HEK293 (cell line): ENCODE measurements around the gene GPR158.

Experiments
- CTCF ChIA-PET: fragments of 350-600 bp; formaldehyde crosslinking; extraction: SDS; loops from one replicate; lab custom pipeline; 2021; ENCODE audit warnings: antibody characterized with exemption; lab: Yijun Ruan, JAX
- POLR2A ChIA-PET: fragments of 300-600 bp; formaldehyde crosslinking; extraction: SDS; loops from one replicate; lab custom pipeline; 2020; ENCODE audit warnings: antibody characterized with exemption, inconsistent platforms; lab: Yijun Ruan, JAX
- H3K27ac ChIP-seq: fragments of 200-500 bp; sonication (Bioruptor generic); 2 replicates; pipeline ENCODE4 v1.5.1; 2014; ENCODE audit warnings: low read depth, low read length, control low read depth, inconsistent platforms; ENCODE audit errors: extremely low read depth
- H3K36me3 ChIP-seq, 2 experiments: fragments of 200-500 bp in 1 of 2; sonication (Bioruptor generic) in 1 of 2; 1 replicate in 1 of 2; 2 replicates in 1 of 2; pipeline ENCODE4 v1.5.1; 2014 to 2017; ENCODE audit warnings: inconsistent platforms in 2 of 2, low read length in 2 of 2; ENCODE audit not compliant: control insufficient read depth in 2 of 2, insufficient read depth in 1 of 2
- H3K4me1 ChIP-seq: fragments of 200-500 bp; sonication (Bioruptor generic); 2 replicates; pipeline ENCODE4 v1.5.1; 2014; ENCODE audit warnings: mild to moderate bottlenecking, low read length, inconsistent platforms; ENCODE audit not compliant: control insufficient read depth, insufficient read depth
- H3K4me3 ChIP-seq: 2 replicates; pipeline ENCODE4 v1.5.1; 2011; ENCODE audit warnings: low read depth, mild to moderate bottlenecking, control low read depth, low read length, moderate library complexity
- H3K9me3 ChIP-seq: fragments of 200-500 bp; sonication (Bioruptor generic); 2 replicates; pipeline ENCODE4 v1.5.1; 2014; ENCODE audit warnings: low read depth, low read length, inconsistent platforms; ENCODE audit not compliant: control insufficient read depth, insufficient read depth
- BCL11A ChIP-seq: fragments of 450-650 bp; formaldehyde crosslinking; IDR thresholded peaks from 2 replicates; pipeline ENCODE4 v1.5.1; 2016; ENCODE audit warnings: low read depth, missing biosample characterization, missing genetic modification characterization
- FEZF1 ChIP-seq: fragments of 450-650 bp; formaldehyde crosslinking; IDR thresholded peaks from 2 replicates; pipeline ENCODE4 v1.5.1; 2016; ENCODE audit warnings: missing biosample characterization, missing genetic modification characterization
- HOXD13 ChIP-seq: sonication (generic); formaldehyde crosslinking; IDR thresholded peaks from 2 replicates; pipeline ENCODE4 v1.8.0; 2022; ENCODE audit warnings: missing genetic modification reagents, borderline replicate concordance
- KLF7 ChIP-seq: fragments of 450-650 bp; formaldehyde crosslinking; IDR thresholded peaks from 2 replicates; pipeline ENCODE4 v1.5.1; 2016; ENCODE audit warnings: missing biosample characterization, missing genetic modification characterization, borderline replicate concordance
- MZF1 ChIP-seq: fragments of 450-650 bp; formaldehyde crosslinking; IDR thresholded peaks from 2 replicates; pipeline ENCODE4 v1.5.1; 2017; ENCODE audit warnings: missing biosample characterization, missing genetic modification characterization, borderline replicate concordance
- PBX3 ChIP-seq: sonication (generic); formaldehyde crosslinking; IDR thresholded peaks from 2 replicates; pipeline ENCODE4 v1.8.1; 2022; ENCODE audit warnings: mild to moderate bottlenecking, moderate library complexity, missing genetic modification reagents
- SALL2 ChIP-seq: fragments of 450-650 bp; formaldehyde crosslinking; IDR thresholded peaks from 2 replicates; pipeline ENCODE4 v1.5.0; 2017; ENCODE audit warnings: missing biosample characterization, mild to moderate bottlenecking, missing genetic modification characterization, borderline replicate concordance
- SP2 ChIP-seq: fragments of 450-650 bp; formaldehyde crosslinking; IDR thresholded peaks from 2 replicates; pipeline ENCODE4 v1.5.1; 2016; ENCODE audit warnings: missing biosample characterization, missing genetic modification characterization
- YY1 ChIP-seq: fragments of 450-650 bp; formaldehyde crosslinking; IDR thresholded peaks from 2 replicates; pipeline ENCODE4 v1.5.1; 2018; ENCODE audit warnings: missing biosample characterization, missing genetic modification characterization
- ZNF157 ChIP-seq: fragments of 450-650 bp; formaldehyde crosslinking; IDR thresholded peaks from 2 replicates; pipeline ENCODE4 v1.5.1; 2016; ENCODE audit warnings: missing biosample characterization, missing genetic modification characterization
- ZNF19 ChIP-seq: fragments of 450-650 bp; formaldehyde crosslinking; IDR thresholded peaks from 2 replicates; pipeline ENCODE4; 2016; ENCODE audit warnings: missing biosample characterization, missing genetic modification characterization, low read depth
- ZNF202 ChIP-seq: fragments of 450-650 bp; formaldehyde crosslinking; IDR thresholded peaks from 2 replicates; pipeline ENCODE4 v1.5.1; 2016; ENCODE audit warnings: missing biosample characterization, missing genetic modification characterization, borderline replicate concordance
- ZNF394 ChIP-seq: fragments of 450-650 bp; formaldehyde crosslinking; IDR thresholded peaks from 2 replicates; pipeline ENCODE4 v1.5.1; 2016; ENCODE audit warnings: missing biosample characterization, missing genetic modification characterization, mild to moderate bottlenecking, moderate library complexity, borderline replicate concordance
- ZNF473 ChIP-seq: fragments of 450-650 bp; formaldehyde crosslinking; IDR thresholded peaks from 2 replicates; pipeline ENCODE4 v1.5.1; 2017; ENCODE audit warnings: missing biosample characterization, missing genetic modification characterization
- ZNF529 ChIP-seq: fragments of 450-650 bp; formaldehyde crosslinking; IDR thresholded peaks from 2 replicates; pipeline ENCODE4 v1.5.1; 2017; ENCODE audit warnings: missing genetic modification characterization, missing biosample characterization; ENCODE audit not compliant: insufficient replicate concordance
- ZNF544 ChIP-seq: fragments of 450-650 bp; formaldehyde crosslinking; IDR thresholded peaks from 2 replicates; pipeline ENCODE4 v1.5.0; 2017; ENCODE audit warnings: missing biosample characterization, missing genetic modification characterization
- ZNF548 ChIP-seq: fragments of 450-650 bp; formaldehyde crosslinking; IDR thresholded peaks from 2 replicates; pipeline ENCODE4 v1.5.1; 2016; ENCODE audit warnings: missing biosample characterization, missing genetic modification characterization
- ZNF561 ChIP-seq: fragments of 450-650 bp; IDR thresholded peaks from 2 replicates; pipeline ENCODE4 v1.5.1; 2018; ENCODE audit warnings: missing biosample characterization, missing genetic modification characterization, borderline replicate concordance
- ZNF621 ChIP-seq: fragments of 450-650 bp; formaldehyde crosslinking; IDR thresholded peaks from 2 replicates; pipeline ENCODE4 v1.5.1; 2017; ENCODE audit warnings: missing biosample characterization, missing genetic modification characterization
- ZNF654 ChIP-seq: fragments of 450-650 bp; formaldehyde crosslinking; IDR thresholded peaks from 2 replicates; pipeline ENCODE4 v1.5.1; 2016; ENCODE audit warnings: low read depth, missing biosample characterization, missing genetic modification characterization
- ZNF776 ChIP-seq: fragments of 450-650 bp; formaldehyde crosslinking; IDR thresholded peaks from 2 replicates; pipeline ENCODE4 v1.5.0; 2017; ENCODE audit warnings: missing biosample characterization, missing genetic modification characterization, borderline replicate concordance
- ZNF785 ChIP-seq: fragments of 450-650 bp; formaldehyde crosslinking; IDR thresholded peaks from 2 replicates; pipeline ENCODE4 v1.5.1; 2016; ENCODE audit warnings: missing biosample characterization, missing genetic modification characterization
- ZNF791 ChIP-seq: fragments of 450-650 bp; formaldehyde crosslinking; IDR thresholded peaks from 2 replicates; pipeline ENCODE4 v1.5.1; 2016; ENCODE audit warnings: missing biosample characterization, missing genetic modification characterization
- ZSCAN23 ChIP-seq: fragments of 450-650 bp; formaldehyde crosslinking; IDR thresholded peaks from 2 replicates; pipeline ENCODE4 v1.5.1; 2016; ENCODE audit warnings: missing biosample characterization, missing genetic modification characterization
- ZSCAN5A ChIP-seq: fragments of 450-650 bp; formaldehyde crosslinking; IDR thresholded peaks from 2 replicates; pipeline ENCODE4 v1.5.1; 2016; ENCODE audit warnings: missing biosample characterization, missing genetic modification characterization
- TF ChIP-seq, protein P1 (sequence below): fragments of 450-650 bp; formaldehyde crosslinking; IDR thresholded peaks from 2 replicates; pipeline ENCODE4 v1.5.1; 2016; ENCODE audit warnings: missing biosample characterization, missing genetic modification characterization
- TF ChIP-seq, protein P2 (sequence below): fragments of 450-650 bp; formaldehyde crosslinking; IDR thresholded peaks from 2 replicates; pipeline ENCODE4 v1.5.1; 2016; ENCODE audit warnings: missing biosample characterization, missing genetic modification characterization, low read depth

The GPR158 gene

DNA sequence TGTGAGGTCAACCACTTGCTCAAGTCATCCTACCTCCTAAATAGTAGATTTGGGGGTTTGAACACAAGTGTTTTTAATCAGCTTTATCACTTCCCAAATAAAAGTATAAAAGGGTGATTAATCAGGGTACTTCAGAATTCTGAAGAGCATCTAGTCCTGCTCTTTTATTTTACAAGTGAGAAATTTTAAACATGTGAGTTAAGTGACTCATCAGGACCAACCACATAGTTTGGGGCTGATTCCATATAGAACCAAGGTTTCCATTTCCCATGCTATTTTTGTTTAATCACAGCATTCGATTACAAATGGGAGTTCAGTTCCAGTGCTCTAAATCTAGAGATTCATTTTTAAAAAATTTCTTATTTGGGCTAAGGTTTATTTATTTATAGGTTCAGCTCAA is 113.4 kb downstream of the GPR158 start:
- ChIA-PET POLR2A (no interaction called here), CTCF (no interaction called here)
- H3K27ac ChIP-seq: no peak overlapping the region

DNA sequence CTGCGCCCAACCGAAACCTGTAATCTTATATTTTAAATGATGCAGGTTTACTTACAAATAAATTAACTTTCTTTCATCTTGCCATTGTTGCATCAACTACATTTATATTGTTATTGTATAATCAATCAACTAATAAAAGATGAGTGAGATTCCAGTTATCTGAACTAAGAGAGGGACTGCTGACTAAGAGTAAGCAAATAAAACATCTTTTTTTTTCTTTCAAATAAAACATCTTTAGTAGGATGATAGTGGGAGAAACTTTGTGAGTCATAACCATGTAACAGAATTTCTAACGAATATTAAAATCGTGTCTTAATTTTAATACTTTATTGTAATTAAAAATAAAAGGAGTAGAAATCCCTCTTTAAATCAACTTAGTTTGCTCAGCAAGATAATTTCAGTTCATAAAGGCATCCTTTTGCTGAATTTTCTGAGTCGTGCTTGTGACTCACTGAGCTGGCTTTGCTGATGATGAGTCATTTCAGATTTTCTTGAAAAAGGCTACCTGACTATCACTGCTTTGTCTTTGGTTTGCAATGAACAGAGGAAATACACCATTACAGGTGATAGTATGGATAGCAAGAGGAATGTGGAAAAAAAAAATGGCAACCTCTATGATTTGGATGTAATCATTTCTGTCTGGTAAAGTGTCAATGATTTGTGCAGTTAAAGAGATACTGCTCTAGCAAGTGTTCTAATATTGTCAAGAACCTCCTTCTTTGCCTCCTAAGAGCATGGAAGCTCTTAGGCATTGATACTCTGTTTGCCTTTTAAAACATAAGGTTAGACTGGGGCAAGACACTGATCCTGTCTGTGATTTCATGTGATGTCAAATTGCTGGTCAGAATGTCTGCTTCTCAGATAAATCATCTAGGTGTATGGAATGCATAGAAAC is 119.5 kb downstream of the GPR158 start:
- H3K9me3 ChIP-seq: no peaks in the 10 kb centered on the region
- CTCF ChIA-PET: no interaction called here
- no peak for TF ChIP-seq ZNF157
- TF ChIP-seq ZNF791 (tag by site-specific recombination): no peak
- TF ChIP-seq ZNF654 (tag by site-specific recombination): no peak
- TF ChIP-seq FEZF1 (tag by site-specific recombination): no peak
- TF ChIP-seq ZSCAN5A (tag by site-specific recombination): no peak
- no peak for TF ChIP-seq MZF1
- TF ChIP-seq HOXD13: no peak
- TF ChIP-seq BCL11A (tag by site-specific recombination): no peak
- POLR2A ChIA-PET: interaction anchor here (0.7 kb wide), 1 partner anchor 137 kb away, joined by 4 read pairs; no protein-coding TSS in a partner anchor
- H3K36me3 ChIP-seq: no peaks in the 10 kb centered on the region
- no peak overlapping the region for H3K27ac ChIP-seq
- H3K4me1 ChIP-seq: no peaks in the 10 kb centered on the region
- no peak overlapping the region for H3K4me3 ChIP-seq

More for the DNA sequence above, 113.4 kb downstream of the GPR158 start:
- H3K4me1 ChIP-seq: no peaks in the 10 kb centered on the region
- no peaks in the 10 kb centered on the region for H3K9me3 ChIP-seq
- H3K36me3 ChIP-seq: no peaks in the 10 kb centered on the region
- H3K4me3 ChIP-seq: no peak overlapping the region
- TF ChIP-seq ZNF473 (tag by site-specific recombination) (no peak), ZNF202 (tag by site-specific recombination) (no peak), ZNF544 (tag by site-specific recombination) (no peak), PBX3 (CRISPR knock-in tag) (no peak), ZNF157 (no peak), ZNF548 (no peak), ZNF19 (no peak), SP2 (tag by site-specific recombination) (no peak), ZNF561 (tag by site-specific recombination) (no peak), ZNF776 (no peak)
- TF ChIP-seq, protein P1, sequence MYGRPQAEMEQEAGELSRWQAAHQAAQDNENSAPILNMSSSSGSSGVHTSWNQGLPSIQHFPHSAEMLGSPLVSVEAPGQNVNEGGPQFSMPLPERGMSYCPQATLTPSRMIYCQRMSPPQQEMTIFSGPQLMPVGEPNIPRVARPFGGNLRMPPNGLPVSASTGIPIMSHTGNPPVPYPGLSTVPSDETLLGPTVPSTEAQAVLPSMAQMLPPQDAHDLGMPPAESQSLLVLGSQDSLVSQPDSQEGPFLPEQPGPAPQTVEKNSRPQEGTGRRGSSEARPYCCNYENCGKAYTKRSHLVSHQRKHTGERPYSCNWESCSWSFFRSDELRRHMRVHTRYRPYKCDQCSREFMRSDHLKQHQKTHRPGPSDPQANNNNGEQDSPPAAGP (tag by site-specific recombination): no peak

DNA sequence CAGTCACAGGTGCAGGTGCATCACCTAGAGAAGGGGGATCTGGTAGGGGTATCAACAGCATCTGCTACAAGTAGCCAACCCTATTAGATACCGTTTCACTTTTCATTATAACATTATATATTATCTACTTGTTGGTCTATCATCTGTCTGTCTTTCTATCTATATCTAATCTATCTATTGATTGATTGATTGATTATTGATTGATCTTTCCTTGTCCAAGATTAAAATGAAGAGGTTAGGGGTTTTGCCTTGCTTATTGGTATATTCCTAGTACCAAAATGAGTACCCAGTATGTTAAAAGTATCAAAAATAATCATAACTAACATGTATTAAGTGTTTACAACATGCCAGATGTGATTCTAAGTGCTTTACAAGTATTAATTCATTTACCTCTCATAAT is 121.5 kb downstream of the GPR158 start:
- H3K4me3 ChIP-seq: no peak overlapping the region
- no peak overlapping the region for H3K27ac ChIP-seq
- no peaks in the 10 kb centered on the region for H3K9me3 ChIP-seq
- H3K36me3 ChIP-seq: no peaks in the 10 kb centered on the region
- H3K4me1 ChIP-seq: no peaks in the 10 kb centered on the region
- ChIA-PET CTCF (no interaction called here), POLR2A (no interaction called here)
- TF ChIP-seq, protein P2, sequence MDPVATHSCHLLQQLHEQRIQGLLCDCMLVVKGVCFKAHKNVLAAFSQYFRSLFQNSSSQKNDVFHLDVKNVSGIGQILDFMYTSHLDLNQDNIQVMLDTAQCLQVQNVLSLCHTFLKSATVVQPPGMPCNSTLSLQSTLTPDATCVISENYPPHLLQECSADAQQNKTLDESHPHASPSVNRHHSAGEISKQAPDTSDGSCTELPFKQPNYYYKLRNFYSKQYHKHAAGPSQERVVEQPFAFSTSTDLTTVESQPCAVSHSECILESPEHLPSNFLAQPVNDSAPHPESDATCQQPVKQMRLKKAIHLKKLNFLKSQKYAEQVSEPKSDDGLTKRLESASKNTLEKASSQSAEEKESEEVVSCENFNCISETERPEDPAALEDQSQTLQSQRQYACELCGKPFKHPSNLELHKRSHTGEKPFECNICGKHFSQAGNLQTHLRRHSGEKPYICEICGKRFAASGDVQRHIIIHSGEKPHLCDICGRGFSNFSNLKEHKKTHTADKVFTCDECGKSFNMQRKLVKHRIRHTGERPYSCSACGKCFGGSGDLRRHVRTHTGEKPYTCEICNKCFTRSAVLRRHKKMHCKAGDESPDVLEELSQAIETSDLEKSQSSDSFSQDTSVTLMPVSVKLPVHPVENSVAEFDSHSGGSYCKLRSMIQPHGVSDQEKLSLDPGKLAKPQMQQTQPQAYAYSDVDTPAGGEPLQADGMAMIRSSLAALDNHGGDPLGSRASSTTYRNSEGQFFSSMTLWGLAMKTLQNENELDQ (tag by site-specific recombination): no peak
- no peak for TF ChIP-seq ZNF621
- TF ChIP-seq ZNF529: no peak
- TF ChIP-seq SALL2 (tag by site-specific recombination): no peak
- TF ChIP-seq KLF7 (tag by site-specific recombination): no peak
- TF ChIP-seq ZNF544 (tag by site-specific recombination): no peak
- no peak for TF ChIP-seq ZNF785 (tag by site-specific recombination)
- no peak for TF ChIP-seq FEZF1 (tag by site-specific recombination)
- TF ChIP-seq YY1: no peak
- no peak for TF ChIP-seq ZNF394 (tag by site-specific recombination)
- no peak for TF ChIP-seq ZSCAN23 (tag by site-specific recombination)
